ENCODE measurements around the gene SBF2. TPM values are rescaled to one million over a fixed set of nuclear protein-coding genes. Genes with fewer than 3 reads are reported as not detected.

SBF2 gene
- total and polyA plus RNA-seq, 9 of the 15 experiments (the other 6 are each of a cell fraction or from before 2014, with no cell fraction given) = 0.80 to 9.5 (median 5.0) TPM

DNA sequence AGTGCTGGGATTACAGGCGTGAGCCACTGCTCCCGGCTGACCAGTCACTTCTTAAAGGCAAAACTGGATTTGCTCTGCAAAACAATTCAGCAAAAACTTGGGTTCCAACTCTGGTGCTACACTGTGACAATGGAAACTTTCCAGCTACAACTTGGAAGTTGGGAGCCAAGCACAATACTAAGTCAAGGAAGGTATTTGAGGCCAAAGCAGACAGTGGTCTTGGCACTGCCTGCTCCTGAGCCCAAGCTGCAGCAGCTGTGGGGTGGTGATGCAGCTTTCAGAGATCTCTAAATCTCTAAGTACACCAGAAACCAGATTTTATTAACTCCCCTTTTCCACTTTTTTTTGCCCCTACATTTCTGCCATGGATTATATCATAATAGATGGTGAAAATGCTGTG is 28.4 kb upstream of the SBF2 start:
- intact Hi-C loops (cut with micrococcal nuclease) = loop anchor here (2.0 to 5.0 kb wide), 4 partner anchors 45 to 564 kb away; no protein-coding TSS in a partner anchor
- H3K9me1 ChIP-seq (ENCODE audit: control insufficient read depth, insufficient read depth, low read length) = no peaks in the 10 kb centered on the region
- BruUV-seq (replicated peaks) = no TSS peak
- ChIA-PET CTCF (ENCODE audit: low intra/inter-chr PET ratio) (interaction anchor here (0.6 to 2.1 kb wide), 10 partner anchors 9 to 564 kb away, joined by 3 to 25 read pairs (median 4); no protein-coding TSS in a partner anchor), POLR2A (no interaction called here)
- H3K27me3 ChIP-seq (ENCODE audit: control insufficient read depth in 2 of 2, insufficient read depth in 2 of 2, low read length in 2 of 2) = peaks cover 0 to 4% of the 10 kb centered on the region in 2 experiments; a peak in 1 of 5 replicates
- ATAC-seq = no peak
- no peaks in the 10 kb centered on the region; the same call in 1 of the 2 replicates for H4K20me1 ChIP-seq (replicated peaks; ENCODE audit: control insufficient read depth, insufficient read depth, low read length)
- no peak overlapping the region for H3K27ac ChIP-seq (ENCODE audit: extremely low read depth, low read depth, low read length)
- peaks cover 0 to 5% of the 10 kb centered on the region in 2 experiments; a peak in 2 of 5 replicates for H3K4me1 ChIP-seq (replicated peaks in 1 of 2; ENCODE audit: control insufficient read depth in 2 of 2, insufficient read depth in 2 of 2, low read length in 2 of 2)
- WGBS (ENCODE audit: insufficient coverage, low coverage, missing lambda C conversion rate) = 71% methylated on average over 2 of the region's 2 CpGs
- DNase-seq (ENCODE audit: extremely low read depth in 1 of 4, low spot score in 3 of 4) = no peak
- H3K4me3 ChIP-seq = no peak overlapping the region
- no peaks in the 10 kb centered on the region for H3K79me2 ChIP-seq (ENCODE audit: control insufficient read depth, insufficient read depth, low read length)
- H3K9me3 ChIP-seq (replicated peaks; ENCODE audit: control insufficient read depth, insufficient read depth, low read depth, low read length) = no peaks in the 10 kb centered on the region
- H3K36me3 ChIP-seq (ENCODE audit: control insufficient read depth, insufficient read depth, low read length) = no peaks in the 10 kb centered on the region
- H2AFZ ChIP-seq (ENCODE audit: low read depth, low read length) = peak overlapping the region; percentile 57
- no peak overlapping the region for H3K9ac ChIP-seq (ENCODE audit: insufficient read depth in 1 of 2, low read depth in 2 of 2, low read length in 2 of 2)
- no peak for FAIRE-seq
- H3K4me2 ChIP-seq (ENCODE audit: insufficient read depth, low read length) = peak overlapping the region; percentile 51; the same call in 1 of the 2 replicates
- in situ Hi-C loops (cut with MboI) = loop anchor here (25.0 kb wide), 1 partner anchor 460 kb away; no protein-coding TSS in a partner anchor
- no peak for TF ChIP-seq BHLHE40 (IDR thresholded peaks at IDR 0.05; ENCODE audit: low read length)
- TF ChIP-seq RBM22 (IDR thresholded peaks at IDR 0.05; ENCODE audit: low read depth, low read length, poor library complexity, severe bottlenecking) = no peak
- TF ChIP-seq PTTG1 (tag; IDR thresholded peaks at IDR 0.05; ENCODE audit: low read depth) = no peak
- TF ChIP-seq ZNF589 (CRISPR knock-in tag; IDR thresholded peaks at IDR 0.05; ENCODE audit: low read depth) = no peak
- TF ChIP-seq EHMT2 (IDR thresholded peaks at IDR 0.05) = no peak
- TF ChIP-seq ZNF282 (CRISPR knock-in tag; IDR thresholded peaks at IDR 0.05) = no peak
- TF ChIP-seq ZFP36 (IDR thresholded peaks at IDR 0.05; ENCODE audit: low read depth, low read length, partially characterized antibody) = no peak
- TF ChIP-seq NFIC (IDR thresholded peaks at IDR 0.05) = no peak
- no peak for TF ChIP-seq ZNF586 (CRISPR knock-in tag; conservative IDR thresholded peaks at IDR 0.05)
- TF ChIP-seq SLC30A9 (CRISPR knock-in tag; IDR thresholded peaks at IDR 0.05) = no peak
- TF ChIP-seq, protein P1, sequence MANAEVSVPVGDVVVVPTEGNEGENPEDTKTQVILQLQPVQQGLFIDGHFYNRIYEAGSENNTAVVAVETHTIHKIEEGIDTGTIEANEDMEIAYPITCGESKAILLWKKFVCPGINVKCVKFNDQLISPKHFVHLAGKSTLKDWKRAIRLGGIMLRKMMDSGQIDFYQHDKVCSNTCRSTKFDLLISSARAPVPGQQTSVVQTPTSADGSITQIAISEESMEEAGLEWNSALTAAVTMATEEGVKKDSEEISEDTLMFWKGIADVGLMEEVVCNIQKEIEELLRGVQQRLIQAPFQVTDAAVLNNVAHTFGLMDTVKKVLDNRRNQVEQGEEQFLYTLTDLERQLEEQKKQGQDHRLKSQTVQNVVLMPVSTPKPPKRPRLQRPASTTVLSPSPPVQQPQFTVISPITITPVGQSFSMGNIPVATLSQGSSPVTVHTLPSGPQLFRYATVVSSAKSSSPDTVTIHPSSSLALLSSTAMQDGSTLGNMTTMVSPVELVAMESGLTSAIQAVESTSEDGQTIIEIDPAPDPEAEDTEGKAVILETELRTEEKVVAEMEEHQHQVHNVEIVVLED (CRISPR knock-in tag; IDR thresholded peaks at IDR 0.05) = no peak
- TF ChIP-seq, protein P2, sequence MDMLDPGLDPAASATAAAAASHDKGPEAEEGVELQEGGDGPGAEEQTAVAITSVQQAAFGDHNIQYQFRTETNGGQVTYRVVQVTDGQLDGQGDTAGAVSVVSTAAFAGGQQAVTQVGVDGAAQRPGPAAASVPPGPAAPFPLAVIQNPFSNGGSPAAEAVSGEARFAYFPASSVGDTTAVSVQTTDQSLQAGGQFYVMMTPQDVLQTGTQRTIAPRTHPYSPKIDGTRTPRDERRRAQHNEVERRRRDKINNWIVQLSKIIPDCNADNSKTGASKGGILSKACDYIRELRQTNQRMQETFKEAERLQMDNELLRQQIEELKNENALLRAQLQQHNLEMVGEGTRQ (CRISPR knock-in tag; IDR thresholded peaks at IDR 0.05) = no peak
- TF ChIP-seq, protein P3, sequence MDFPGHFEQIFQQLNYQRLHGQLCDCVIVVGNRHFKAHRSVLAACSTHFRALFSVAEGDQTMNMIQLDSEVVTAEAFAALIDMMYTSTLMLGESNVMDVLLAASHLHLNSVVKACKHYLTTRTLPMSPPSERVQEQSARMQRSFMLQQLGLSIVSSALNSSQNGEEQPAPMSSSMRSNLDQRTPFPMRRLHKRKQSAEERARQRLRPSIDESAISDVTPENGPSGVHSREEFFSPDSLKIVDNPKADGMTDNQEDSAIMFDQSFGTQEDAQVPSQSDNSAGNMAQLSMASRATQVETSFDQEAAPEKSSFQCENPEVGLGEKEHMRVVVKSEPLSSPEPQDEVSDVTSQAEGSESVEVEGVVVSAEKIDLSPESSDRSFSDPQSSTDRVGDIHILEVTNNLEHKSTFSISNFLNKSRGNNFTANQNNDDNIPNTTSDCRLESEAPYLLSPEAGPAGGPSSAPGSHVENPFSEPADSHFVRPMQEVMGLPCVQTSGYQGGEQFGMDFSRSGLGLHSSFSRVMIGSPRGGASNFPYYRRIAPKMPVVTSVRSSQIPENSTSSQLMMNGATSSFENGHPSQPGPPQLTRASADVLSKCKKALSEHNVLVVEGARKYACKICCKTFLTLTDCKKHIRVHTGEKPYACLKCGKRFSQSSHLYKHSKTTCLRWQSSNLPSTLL (IDR thresholded peaks at IDR 0.05) = no peak
- no peak for TF ChIP-seq KAT2B (IDR thresholded peaks at IDR 0.05; ENCODE audit: low read depth, low read length)
- no peak for TF ChIP-seq ZNF212 (CRISPR knock-in tag; IDR thresholded peaks at IDR 0.05)
- no peak for TF ChIP-seq SMAD4 (CRISPR knock-in tag; conservative IDR thresholded peaks at IDR 0.05)
- no peak for TF ChIP-seq ZNF717 (CRISPR knock-in tag; IDR thresholded peaks at IDR 0.05)
- TF ChIP-seq CREBBP (IDR thresholded peaks at IDR 0.05; ENCODE audit: low read depth, low read length) = no peak
- TF ChIP-seq, protein P4, sequence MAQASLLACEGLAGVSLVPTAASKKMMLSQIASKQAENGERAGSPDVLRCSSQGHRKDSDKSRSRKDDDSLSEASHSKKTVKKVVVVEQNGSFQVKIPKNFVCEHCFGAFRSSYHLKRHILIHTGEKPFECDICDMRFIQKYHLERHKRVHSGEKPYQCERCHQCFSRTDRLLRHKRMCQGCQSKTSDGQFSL (CRISPR knock-in tag; IDR thresholded peaks at IDR 0.05) = no peak
- TF ChIP-seq, protein P4 (tag; IDR thresholded peaks at IDR 0.05) = no peak
